ENCODE data around the gene EPHB4.

GRCh38 chr7:100806276-100806675 lies 21.0 kb downstream of the EPHB4 start:
- no peak for TF ChIP-seq CTCF (IDR thresholded peaks at IDR 0.05)
- TF ChIP-seq EP300 (IDR thresholded peaks at IDR 0.05), result no peak
- TF ChIP-seq POLR2A (IDR thresholded peaks at IDR 0.05), result no peak
